Esophagus muscularis mucosa (tissue), 4 donors: ENCODE measurements around the gene TIMP4. TPM values are rescaled to one million over a fixed set of nuclear protein-coding genes. Genes with fewer than 3 reads are reported as not detected.

Experiments
- DNase-seq: peaks from one replicate; pipeline ENCODE4 v3.0.0-alpha.2; 2017; ENCODE audit errors: extremely low spot score
- H3K27ac ChIP-seq, 4 donors: fragments of 200-600 bp; sonication (generic); replicated peaks in 1 of 4; 1 replicate in 3 of 4; 2 replicates in 1 of 4; pipeline ENCODE4 v1.5.1; 2016 to 2019; ENCODE audit warnings: mild to moderate bottlenecking in 1 of 4
- H3K27me3 ChIP-seq, 4 donors: fragments of 200-600 bp; sonication (generic); one replicate each; pipeline versions ENCODE4 v1.5.1 to v1.6.0; 2016 to 2019
- H3K36me3 ChIP-seq, 4 donors: fragments of 200-600 bp; sonication (generic); one replicate each; pipeline ENCODE4 v1.5.1; 2016 to 2019
- H3K4me1 ChIP-seq, 4 donors: fragments of 200-600 bp; sonication (generic); one replicate each; pipeline ENCODE4 v1.5.1; 2016 to 2019
- H3K4me3 ChIP-seq, 4 donors: fragments of 200-600 bp; sonication (generic); 1 replicate in 2 of 4; 2 replicates in 2 of 4; pipeline ENCODE4 v1.5.1; 2016 to 2019; ENCODE audit warnings: mild to moderate bottlenecking in 4 of 4, moderate library complexity in 1 of 4
- H3K9me3 ChIP-seq, 4 donors: fragments of 200-600 bp; sonication (generic); 1 replicate in 3 of 4; 2 replicates in 1 of 4; pipeline ENCODE4 v1.5.1; 2016 to 2019
- EP300 ChIP-seq: sonication (generic); formaldehyde crosslinking; IDR thresholded peaks from one replicate; pipeline ENCODE4 v1.6.1; 2017; ENCODE audit warnings: antibody characterized with exemption
- POLR2A ChIP-seq: fragments of 450-650 bp; IDR thresholded peaks from one replicate; pipeline ENCODE4 v1.6.1; 2017; ENCODE audit warnings: antibody characterized with exemption, moderate library complexity, mild to moderate bottlenecking, low read depth
- POLR2AphosphoS5 ChIP-seq, 2 donors: sonication (generic); formaldehyde crosslinking; IDR thresholded peaks; one replicate each; pipeline ENCODE4 v1.6.1; 2017; ENCODE audit warnings: antibody characterized with exemption in 2 of 2
- WGBS: methylation state at CpG from one replicate; pipeline ENCODE4 v1.1.5; 2018; 5-methylcytosine and 5-hydroxymethylcytosine counted together
- intact Hi-C: fragments of 100-400 bp; cut with DNase I; formaldehyde crosslinking; loops from one replicate; pipeline ENCODE4 v1.15.1; 2023
- total RNA-seq, 4 donors: library from RNA; depleted of rRNA; stranded (reverse); fragments of >200 nt; gene quantifications; one replicate each; pipeline versions ENCODE4 v1.1.0 to v1.2.1, GENCODE V29; 2016
- TF ChIP-seq, protein P1 (sequence below), 3 experiments: fragments of 200-600 bp in 2 of 3; fragments of 450-650 bp in 1 of 3; sonication (generic) in 2 of 3; IDR thresholded peaks; one replicate each; pipeline ENCODE4 v1.5.1; 2017 to 2019; ENCODE audit warnings: antibody characterized with exemption in 3 of 3, mild to moderate bottlenecking in 2 of 3, moderate library complexity in 1 of 3

Gene TIMP4
- total RNA-seq, 4 donors from 2014 or later = 24.1 to 48.0 (median 30.5) TPM

DNA sequence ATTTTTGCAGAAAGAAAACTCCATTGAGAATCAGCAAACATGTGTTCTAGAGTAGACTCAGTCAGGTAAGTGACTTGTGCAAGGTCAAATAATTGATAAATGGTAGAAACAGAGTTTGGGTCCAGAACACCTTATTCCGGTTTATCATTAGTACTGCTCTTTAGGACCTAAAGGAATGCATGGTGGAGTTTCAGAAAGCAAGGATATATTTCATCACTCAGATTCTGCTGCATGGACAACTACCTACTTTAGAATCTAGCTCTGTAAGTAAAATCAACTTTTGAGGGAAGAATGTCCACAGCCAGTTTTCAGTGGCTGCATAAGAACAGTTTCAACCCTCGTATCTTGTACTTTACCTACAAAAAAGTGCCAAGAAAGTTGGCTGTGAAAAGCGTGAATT lies 43.6 kb downstream of the TIMP4 start:
- WGBS = 84% methylated on average over 3 of the region's 3 CpGs

DNA sequence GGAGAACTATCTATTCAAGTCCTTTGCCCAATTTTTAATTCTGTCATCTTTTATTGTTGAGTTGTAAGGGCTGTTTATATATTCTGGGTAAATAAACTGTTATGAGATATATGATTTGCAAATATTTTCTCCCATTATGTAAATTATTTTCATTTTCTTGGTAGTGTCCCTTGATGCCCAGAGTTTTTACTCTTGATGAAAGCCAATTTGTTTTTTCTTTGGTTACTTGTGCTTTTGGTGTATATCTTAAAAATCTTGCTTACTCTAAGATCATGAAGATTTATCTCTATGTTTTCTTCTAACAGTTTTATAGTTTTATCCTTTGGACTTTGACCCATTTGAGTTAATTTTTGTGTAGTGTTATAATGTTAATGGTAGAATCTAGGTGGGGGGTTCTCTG lies 44.5 kb downstream of the TIMP4 start:
- Histone ChIP-seq H3K9me3 (no peaks in the 10 kb centered on the region), H3K36me3 (no peaks in the 10 kb centered on the region), H3K27me3 (no peaks in the 10 kb centered on the region), H3K27ac (no peak overlapping the region), H3K4me3 (no peak overlapping the region), H3K4me1 (no peaks in the 10 kb centered on the region)
- TF ChIP-seq EP300 (no peak), POLR2AphosphoS5 (IDR thresholded peaks at IDR 0.05) (no peak)
- DNase-seq = no peak
- intact Hi-C loops = no loop called here

More for the DNA sequence above, 43.6 kb downstream of the TIMP4 start:
- H3K9me3 ChIP-seq = no peaks in the 10 kb centered on the region
- no peaks in the 10 kb centered on the region for H3K36me3 ChIP-seq
- H3K27ac ChIP-seq = no peak overlapping the region
- no peak overlapping the region for H3K4me3 ChIP-seq
- no peak for DNase-seq
- intact Hi-C loops = no loop called here
- TF ChIP-seq, protein P1, sequence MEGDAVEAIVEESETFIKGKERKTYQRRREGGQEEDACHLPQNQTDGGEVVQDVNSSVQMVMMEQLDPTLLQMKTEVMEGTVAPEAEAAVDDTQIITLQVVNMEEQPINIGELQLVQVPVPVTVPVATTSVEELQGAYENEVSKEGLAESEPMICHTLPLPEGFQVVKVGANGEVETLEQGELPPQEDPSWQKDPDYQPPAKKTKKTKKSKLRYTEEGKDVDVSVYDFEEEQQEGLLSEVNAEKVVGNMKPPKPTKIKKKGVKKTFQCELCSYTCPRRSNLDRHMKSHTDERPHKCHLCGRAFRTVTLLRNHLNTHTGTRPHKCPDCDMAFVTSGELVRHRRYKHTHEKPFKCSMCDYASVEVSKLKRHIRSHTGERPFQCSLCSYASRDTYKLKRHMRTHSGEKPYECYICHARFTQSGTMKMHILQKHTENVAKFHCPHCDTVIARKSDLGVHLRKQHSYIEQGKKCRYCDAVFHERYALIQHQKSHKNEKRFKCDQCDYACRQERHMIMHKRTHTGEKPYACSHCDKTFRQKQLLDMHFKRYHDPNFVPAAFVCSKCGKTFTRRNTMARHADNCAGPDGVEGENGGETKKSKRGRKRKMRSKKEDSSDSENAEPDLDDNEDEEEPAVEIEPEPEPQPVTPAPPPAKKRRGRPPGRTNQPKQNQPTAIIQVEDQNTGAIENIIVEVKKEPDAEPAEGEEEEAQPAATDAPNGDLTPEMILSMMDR (IDR thresholded peaks at IDR 0.05) = no peak
- TF ChIP-seq POLR2AphosphoS5 (IDR thresholded peaks at IDR 0.05) (no peak), POLR2A (no peak), EP300 (no peak)
- H3K27me3 ChIP-seq = no peaks in the 10 kb centered on the region
- H3K4me1 ChIP-seq = no peaks in the 10 kb centered on the region

GRCh38 chr3:12107071-12107713 lies 51.5 kb downstream of the TIMP4 start:
- no peaks in the 10 kb centered on the region for H3K36me3 ChIP-seq
- H3K9me3 ChIP-seq = no peaks in the 10 kb centered on the region
- H3K27ac ChIP-seq = no peak overlapping the region
- 66% methylated on average over 8 of the region's 8 CpGs for WGBS
- DNase-seq = no peak
- TF ChIP-seq, protein P1 (IDR thresholded peaks at IDR 0.05) = no peak
- TF ChIP-seq POLR2A = no peak
- TF ChIP-seq EP300 = no peak
- TF ChIP-seq POLR2AphosphoS5 (IDR thresholded peaks at IDR 0.05) = no peak
- H3K4me3 ChIP-seq = no peak overlapping the region
- intact Hi-C loops = no loop called here
- H3K4me1 ChIP-seq = no peaks in the 10 kb centered on the region
- H3K27me3 ChIP-seq = no peaks in the 10 kb centered on the region

Other genes starting within 250 kb of the TIMP4 start
- 1 to 10 TPM; 1.2 to 3.0 (median 2.5) TPM for gene SYN2, start 154.5 kb downstream of the TIMP4 start, total RNA-seq
- 10 to 100 TPM in 1 of 4 donors, 1 to 10 TPM in 3; 3.7 to 10.6 (median 8.8) TPM for gene PPARG, start 130.2 kb upstream of the TIMP4 start, total RNA-seq